Mucosa of rectum (tissue), 2 donors: ENCODE data around the gene MAN2A1.
"Not testable (repeated sequence)": the region's sequence is repeated elsewhere in the genome, so short reads cannot be mapped to it uniquely, and the experiment has no call there.

Experiments
- H3K27ac ChIP-seq, 2 donors: one replicate each; pipeline ENCODE4 v1.7.0; 2013; ENCODE audit warnings: inconsistent platforms in 2 of 2, low read depth in 2 of 2, low read length in 2 of 2
- H3K27me3 ChIP-seq, 2 donors: one replicate each; pipeline ENCODE4 v1.7.0; 2013; ENCODE audit warnings: low read length in 2 of 2; ENCODE audit not compliant: control insufficient read depth in 2 of 2, insufficient read depth in 2 of 2
- H3K36me3 ChIP-seq, 2 donors: one replicate each; pipeline ENCODE4 v1.7.0; 2013; ENCODE audit warnings: low read length in 2 of 2; ENCODE audit not compliant: control insufficient read depth in 2 of 2, insufficient read depth in 2 of 2
- H3K4me1 ChIP-seq, 2 donors: one replicate each; pipeline ENCODE4 v1.7.0; 2013; ENCODE audit warnings: low read length in 2 of 2, mild to moderate bottlenecking in 1 of 2; ENCODE audit not compliant: control insufficient read depth in 2 of 2, insufficient read depth in 2 of 2
- H3K4me3 ChIP-seq, 2 donors: one replicate each; pipeline ENCODE4 v1.7.0; 2013; ENCODE audit warnings: low read length in 2 of 2
- H3K9ac ChIP-seq, 2 donors: one replicate each; pipeline ENCODE4 v1.7.0; 2013; ENCODE audit warnings: low read length in 2 of 2, low read depth in 1 of 2, mild to moderate bottlenecking in 1 of 2
- H3K9me3 ChIP-seq, 2 donors: one replicate each; pipeline ENCODE4 v1.7.0; 2013; ENCODE audit warnings: low read length in 2 of 2; ENCODE audit not compliant: control insufficient read depth in 2 of 2
- donor health status: healthy.
- donor health status: Normal muscosa, but diverticular disease.

MAN2A1 gene

DNA sequence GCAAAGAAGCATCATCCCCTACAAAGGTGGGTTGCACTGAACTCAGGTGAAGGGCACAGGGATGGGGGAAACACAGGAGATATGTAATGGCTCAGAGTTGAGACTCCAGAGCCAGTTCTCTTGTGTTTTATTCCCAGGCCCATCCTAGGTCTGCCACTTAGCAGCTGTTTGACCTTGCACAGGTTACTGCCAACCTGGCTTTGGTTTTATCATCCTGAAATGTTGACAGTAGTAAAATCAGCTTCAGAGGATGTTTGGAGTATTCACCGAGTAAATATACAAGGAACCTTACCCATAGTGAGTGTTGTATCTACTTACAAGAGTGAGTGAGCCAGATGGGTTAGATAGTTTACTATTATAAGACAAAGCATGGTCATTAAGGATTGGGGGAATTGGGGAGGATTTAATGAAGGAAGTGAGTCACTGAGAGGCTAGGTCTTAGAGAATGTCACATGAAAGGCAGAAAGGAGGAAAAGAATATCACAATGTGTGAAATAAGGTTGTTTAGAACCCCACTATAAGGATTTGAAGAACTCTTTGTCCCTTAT, 141.3 kb downstream of the MAN2A1 start:
- Histone ChIP-seq H3K27me3 (no peaks in the 10 kb centered on the region), H3K27ac (no peak overlapping the region), H3K4me3 (no peak overlapping the region), H3K9me3 (no peaks in the 10 kb centered on the region), H3K9ac (no peak overlapping the region), H3K36me3 (peaks cover 14 to 23% of the 10 kb centered on the region in 2 donors), H3K4me1 (no peaks in the 10 kb centered on the region)

DNA sequence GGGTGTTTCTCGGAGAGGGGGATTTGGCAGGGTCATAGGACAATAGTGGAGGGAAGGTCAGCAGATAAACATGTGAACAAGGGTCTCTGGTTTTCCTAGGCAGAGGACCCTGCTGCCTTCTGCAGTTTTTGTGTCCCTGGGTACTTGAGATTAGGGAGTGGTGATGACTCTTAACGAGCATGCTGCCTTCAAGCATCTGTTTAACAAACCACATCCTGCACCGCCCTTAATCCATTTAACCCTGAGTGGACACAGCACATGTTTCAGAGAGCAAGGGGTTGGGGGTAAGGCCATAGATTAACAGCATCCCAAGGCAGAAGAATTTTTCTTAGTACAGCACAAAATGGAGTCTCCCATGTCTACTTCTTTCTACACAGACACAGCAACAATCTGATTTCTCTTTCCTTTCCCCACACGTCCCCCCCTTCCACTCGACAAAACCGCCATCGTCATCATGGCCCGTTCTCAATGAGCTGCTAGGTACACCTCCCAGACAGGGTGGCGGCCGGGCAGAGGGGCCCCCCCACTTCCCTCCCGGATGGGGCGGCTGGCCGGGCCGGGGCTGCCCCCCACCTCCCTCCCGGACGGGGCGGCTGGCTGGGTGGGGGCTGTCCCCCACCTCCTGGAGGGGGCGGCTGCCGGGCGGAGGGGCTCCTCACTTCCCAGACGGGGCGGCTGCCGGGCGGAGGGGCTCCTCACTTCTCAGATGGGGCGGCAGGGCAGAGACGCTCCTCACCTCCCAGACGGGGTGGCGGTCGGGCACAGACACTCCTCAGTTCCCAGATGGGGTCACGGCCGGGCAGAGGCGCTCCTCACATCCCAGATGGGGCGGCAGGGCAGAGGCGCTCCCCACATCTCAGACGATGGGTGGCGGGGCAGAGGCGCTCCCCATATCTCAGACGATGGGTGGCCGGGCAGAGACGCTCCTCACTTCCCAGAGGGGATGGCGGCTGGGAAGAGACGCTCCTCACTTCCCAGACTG, 142.8 kb downstream of the MAN2A1 start:
- not testable (repeated sequence) for H3K4me3 ChIP-seq, H3K27ac ChIP-seq, H3K9ac ChIP-seq, H3K4me1 ChIP-seq, H3K27me3 ChIP-seq, H3K9me3 ChIP-seq
- peaks cover 10 to 16% of the 10 kb centered on the region in 2 donors for H3K36me3 ChIP-seq

DNA sequence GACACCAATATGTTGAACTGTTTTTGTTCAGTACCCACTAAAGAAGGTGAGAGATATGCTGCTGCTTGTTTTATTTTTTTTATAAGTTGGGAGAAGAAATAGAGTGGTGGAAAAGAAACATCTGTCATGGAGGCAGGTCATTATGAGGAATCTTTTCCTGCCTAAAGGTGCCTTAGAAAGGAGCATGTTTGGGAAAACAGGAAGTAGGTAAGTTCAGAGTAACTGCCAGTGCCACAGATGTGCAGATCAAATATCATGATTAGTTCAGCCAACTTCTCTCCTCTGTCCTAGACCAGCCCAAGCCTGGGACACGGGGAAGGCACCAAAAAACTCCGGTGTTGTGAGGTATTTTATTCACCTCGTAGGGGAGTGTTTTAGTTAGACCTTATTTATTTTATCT, 144.2 kb downstream of the MAN2A1 start:
- H3K36me3 ChIP-seq, result peaks cover 14 to 19% of the 10 kb centered on the region in 2 donors
- H3K27ac ChIP-seq, result no peak overlapping the region
- no peak overlapping the region for H3K9ac ChIP-seq
- no peak overlapping the region for H3K4me3 ChIP-seq
- H3K27me3 ChIP-seq, result no peaks in the 10 kb centered on the region
- H3K4me1 ChIP-seq, result no peaks in the 10 kb centered on the region
- H3K9me3 ChIP-seq, result no peaks in the 10 kb centered on the region

DNA sequence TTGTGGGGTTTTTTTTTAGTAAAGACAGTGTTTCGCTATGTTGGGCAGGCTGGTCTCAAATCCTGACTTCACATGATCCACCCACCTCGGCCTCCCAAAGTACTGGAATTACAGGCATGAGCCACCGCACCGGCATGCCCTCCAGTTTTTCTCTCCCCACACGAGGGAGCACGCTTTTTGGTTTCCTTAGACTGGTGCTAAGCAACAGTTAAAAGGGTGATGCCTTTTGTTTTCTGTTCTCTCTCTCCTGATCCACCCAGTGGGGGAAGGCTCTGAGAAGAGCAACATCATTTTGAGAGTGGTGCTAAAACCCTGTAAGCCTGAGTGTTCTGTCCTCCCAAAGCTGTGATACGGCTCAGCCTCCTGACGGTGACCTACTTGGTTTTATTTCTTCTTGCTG, 146.6 kb downstream of the MAN2A1 start:
- no peak overlapping the region for H3K4me3 ChIP-seq
- H3K4me1 ChIP-seq, result no peaks in the 10 kb centered on the region
- H3K9ac ChIP-seq, result no peak overlapping the region
- no peak overlapping the region for H3K27ac ChIP-seq
- H3K9me3 ChIP-seq, result no peaks in the 10 kb centered on the region
- H3K36me3 ChIP-seq, result peaks cover 14 to 16% of the 10 kb centered on the region in 2 donors
- H3K27me3 ChIP-seq, result no peaks in the 10 kb centered on the region

DNA sequence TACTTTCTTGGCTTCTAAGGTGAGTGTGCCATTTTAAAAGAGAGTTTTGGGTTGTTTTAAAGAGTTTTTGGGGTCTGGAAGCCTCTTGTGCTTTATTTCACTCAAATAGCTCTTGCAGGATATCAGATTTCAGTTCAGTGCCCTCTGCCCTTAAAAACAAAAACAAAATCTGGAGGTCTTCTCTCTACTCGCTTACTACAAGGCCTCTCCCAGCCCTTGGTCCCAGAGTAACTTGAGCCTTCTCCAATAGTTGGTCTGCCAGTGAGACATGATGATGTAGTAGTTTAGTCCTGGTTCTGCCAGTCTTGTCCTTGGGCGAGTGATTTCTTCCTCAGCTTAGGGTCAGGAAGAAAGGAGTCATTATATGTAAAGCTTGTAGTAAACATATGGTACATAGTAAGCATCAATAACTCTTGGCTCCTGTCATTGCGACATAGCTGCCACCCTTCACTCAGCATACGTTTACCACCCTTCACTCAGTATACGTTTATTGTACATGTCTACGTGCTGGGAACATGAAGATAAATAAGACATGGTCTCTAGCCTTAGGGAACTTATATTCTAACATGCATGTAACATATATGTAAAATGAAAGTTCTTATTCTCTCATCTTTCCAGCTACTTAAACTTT, 147.6 kb downstream of the MAN2A1 start:
- Histone ChIP-seq H3K9me3 (no peaks in the 10 kb centered on the region), H3K4me1 (no peaks in the 10 kb centered on the region), H3K27me3 (no peaks in the 10 kb centered on the region), H3K36me3 (peaks cover 14 to 16% of the 10 kb centered on the region in 2 donors), H3K27ac (no peak overlapping the region), H3K4me3 (no peak overlapping the region), H3K9ac (no peak overlapping the region)

DNA sequence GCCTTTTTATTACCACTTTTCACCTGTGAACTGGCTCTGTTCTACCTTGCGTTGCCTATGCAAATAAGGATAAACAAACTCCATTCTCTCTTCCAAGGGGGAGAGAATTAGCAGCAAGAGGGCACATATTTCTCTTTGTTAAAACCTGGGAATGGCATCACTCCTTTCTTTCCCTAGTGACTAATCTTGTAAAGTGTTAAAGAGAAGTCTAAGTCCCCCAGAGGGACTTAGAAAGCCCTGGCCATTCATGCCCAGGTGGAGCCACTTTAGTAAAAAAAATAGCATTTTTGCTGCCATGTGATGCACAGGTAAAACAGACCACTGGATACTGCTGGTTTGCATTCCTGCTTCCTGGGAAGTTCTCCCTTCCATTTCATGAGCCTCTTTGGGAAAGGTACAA, 148.4 kb downstream of the MAN2A1 start:
- no peak overlapping the region for H3K9ac ChIP-seq
- H3K4me3 ChIP-seq, result no peak overlapping the region
- no peaks in the 10 kb centered on the region for H3K9me3 ChIP-seq
- no peaks in the 10 kb centered on the region for H3K4me1 ChIP-seq
- H3K36me3 ChIP-seq, result peaks cover 17 to 19% of the 10 kb centered on the region in 2 donors
- H3K27ac ChIP-seq, result no peak overlapping the region
- H3K27me3 ChIP-seq, result no peaks in the 10 kb centered on the region

DNA sequence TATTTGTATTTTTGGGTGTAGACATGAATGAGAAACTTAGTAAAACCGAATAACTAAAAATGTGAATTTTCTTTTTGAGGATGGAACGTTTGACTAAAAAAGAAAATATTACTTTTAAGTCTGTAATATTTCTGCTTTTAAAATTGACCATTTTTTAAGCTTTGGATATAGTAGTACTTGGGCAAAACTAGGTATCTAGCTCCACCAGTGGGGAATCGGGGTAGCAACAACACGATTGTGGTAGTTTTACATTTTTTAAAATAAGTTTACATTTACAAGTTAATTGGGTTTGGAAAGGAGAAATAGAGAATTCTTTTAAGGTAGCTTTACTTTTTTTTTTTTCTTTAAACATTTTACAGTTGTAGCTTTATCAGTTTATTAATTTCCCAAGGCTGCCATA, 154.4 kb downstream of the MAN2A1 start:
- Histone ChIP-seq H3K4me3 (no peak overlapping the region), H3K9ac (no peak overlapping the region), H3K27me3 (no peaks in the 10 kb centered on the region), H3K27ac (no peak overlapping the region), H3K9me3 (no peaks in the 10 kb centered on the region), H3K36me3 (peaks cover 32 to 46% of the 10 kb centered on the region in 2 donors), H3K4me1 (no peaks in the 10 kb centered on the region)

DNA sequence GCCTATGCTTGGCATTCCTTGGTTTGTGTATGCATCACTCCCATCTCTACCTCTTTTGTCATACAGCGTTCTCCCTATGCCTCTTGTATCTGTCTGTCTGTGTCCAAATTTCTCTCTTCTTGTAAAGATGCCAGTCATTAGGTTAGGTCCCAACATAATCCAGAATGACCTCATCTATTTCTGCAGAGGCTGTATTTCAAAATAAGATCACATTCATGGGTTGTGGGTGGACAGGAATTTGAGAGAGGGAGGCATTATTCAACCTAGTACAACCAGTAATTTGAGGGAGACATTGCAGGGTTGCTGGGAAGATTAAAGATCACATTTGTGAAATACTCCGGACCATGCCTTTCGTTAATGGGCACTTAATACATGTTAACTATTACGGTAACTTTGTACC, 155.0 kb downstream of the MAN2A1 start:
- no peaks in the 10 kb centered on the region for H3K4me1 ChIP-seq
- peaks cover 36 to 48% of the 10 kb centered on the region in 2 donors for H3K36me3 ChIP-seq
- H3K9me3 ChIP-seq, result no peaks in the 10 kb centered on the region
- H3K9ac ChIP-seq, result no peak overlapping the region
- H3K27me3 ChIP-seq, result no peaks in the 10 kb centered on the region
- no peak overlapping the region for H3K4me3 ChIP-seq
- no peak overlapping the region for H3K27ac ChIP-seq

DNA sequence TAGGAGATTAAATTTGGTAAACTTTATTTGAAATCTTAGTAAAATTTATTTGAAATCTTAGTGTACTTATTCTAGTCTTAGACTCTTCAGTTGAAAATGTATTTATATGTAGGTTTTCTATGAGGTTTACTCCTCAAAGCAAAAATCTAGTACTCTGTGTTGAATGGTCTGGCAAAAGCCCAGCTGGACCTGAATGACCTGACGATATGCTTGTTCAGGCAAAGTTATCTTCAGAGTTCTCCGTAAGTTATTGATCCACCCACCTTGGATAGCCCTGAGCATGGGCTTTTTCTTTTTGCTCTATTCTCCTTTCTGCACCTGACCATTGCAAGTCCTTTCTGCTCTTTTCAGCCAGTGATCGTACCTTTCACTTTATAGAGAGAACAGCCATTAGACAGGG, 158.4 kb downstream of the MAN2A1 start:
- Histone ChIP-seq H3K27ac (no peak overlapping the region), H3K36me3 (peaks cover 44 to 45% of the 10 kb centered on the region in 2 donors), H3K9me3 (no peaks in the 10 kb centered on the region), H3K4me3 (no peak overlapping the region), H3K27me3 (no peaks in the 10 kb centered on the region), H3K9ac (no peak overlapping the region), H3K4me1 (no peaks in the 10 kb centered on the region)

DNA sequence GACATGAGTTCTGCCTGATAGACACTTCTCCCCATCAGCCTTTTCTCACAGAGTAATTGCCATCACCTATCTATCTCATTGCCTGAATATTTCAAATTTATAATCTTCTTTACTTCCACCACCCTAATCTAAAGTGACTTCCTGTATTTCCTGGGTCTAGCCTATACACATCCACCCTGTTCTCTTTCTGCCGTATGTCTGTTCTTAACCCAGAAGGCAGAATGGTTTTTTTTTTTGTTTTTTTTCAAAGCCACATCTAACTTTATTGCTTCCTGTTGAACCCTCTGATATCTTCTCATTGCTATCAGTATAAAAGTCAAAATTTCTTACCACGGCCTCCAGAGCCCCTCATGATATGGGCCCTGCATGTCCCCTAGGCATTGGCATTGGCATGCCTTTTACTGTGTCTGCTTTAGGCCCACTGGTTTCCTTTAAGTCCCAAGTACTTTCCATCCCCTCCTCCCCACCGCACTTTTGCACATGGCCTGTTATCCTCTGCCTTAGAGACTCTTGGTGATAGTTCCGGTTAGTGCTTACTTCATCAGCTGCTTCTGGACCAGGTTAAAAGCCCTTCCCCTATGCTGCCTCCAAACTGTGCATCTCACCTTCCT, 159.9 kb downstream of the MAN2A1 start:
- Histone ChIP-seq H3K9ac (no peak overlapping the region), H3K27me3 (no peaks in the 10 kb centered on the region), H3K27ac (no peak overlapping the region), H3K4me1 (no peaks in the 10 kb centered on the region), H3K9me3 (no peaks in the 10 kb centered on the region), H3K4me3 (no peak overlapping the region), H3K36me3 (peaks cover 43 to 46% of the 10 kb centered on the region in 2 donors)
